HCT116 (cell line): Measurements from ENCODE around the gene DMGDH. TPM values are rescaled to one million over a fixed set of nuclear protein-coding genes. Genes with fewer than 3 reads are reported as not detected.

Experiments
- ATAC-seq: fragments of 200-7000 bp; cut with Tn5 transposase; 2 replicates; pipeline ENCODE4 v1.9.1; 2020; ENCODE audit warnings: mild to moderate bottlenecking, moderate library complexity
- BruUV-seq: library from RNA; stranded (reverse); fragments of 400-500 nt; replicated peaks from 2 replicates; lab custom pipeline; 2021; lab: Mats Ljungman, UMichigan
- CTCF ChIA-PET: fragments of 300-600 bp; sonication (Branson Sonifier 250); formaldehyde crosslinking; loops from one replicate; lab custom pipeline; 2021; ENCODE audit warnings: antibody characterized with exemption; lab: Charles Lee
- POLR2A ChIA-PET: fragments of 300-600, 350-600 bp; sonication (Branson Sonifier 250); formaldehyde crosslinking; loops from one replicate; lab custom pipeline; 2021; ENCODE audit warnings: antibody characterized with exemption; lab: Charles Lee
- RAD21 ChIA-PET, 2 experiments: fragments of 300-600 bp; sonication (Branson Sonifier 250); formaldehyde crosslinking; loops; one replicate each; lab custom pipeline; 2023; ENCODE audit warnings: low total read pairs in 2 of 2; ENCODE audit not compliant: uncharacterized antibody in 2 of 2, unreplicated experiment in 2 of 2, low non-redundant PET in 1 of 2; lab: Charles Lee
- DNase-seq: peaks from one replicate; pipeline ENCODE4 v3.0.0-alpha.2; 2010; ENCODE audit warnings: low read depth, low spot score
- H2AFZ ChIP-seq: fragments of 200-600 bp; shearing (Covaris generic), sonication (generic); 2 replicates; pipeline ENCODE4 v1.6.1; 2017; ENCODE audit warnings: low read depth, mixed run types, mixed read lengths, antibody characterized with exemption, low read length; ENCODE audit not compliant: poor library complexity, severe bottlenecking
- H3K27ac ChIP-seq: 2 replicates; pipeline ENCODE4 v1.5.1; 2012; ENCODE audit warnings: low read depth, low read length
- H3K27me3 ChIP-seq: fragments of 200-600 bp; sonication (generic); 2 replicates; pipeline ENCODE4 v1.6.1; 2016; ENCODE audit warnings: mixed run types, low read length, mixed read lengths; ENCODE audit not compliant: insufficient read depth
- H3K36me3 ChIP-seq, 2 experiments: fragments of 200-500 bp in 1 of 2; fragments of 200-600 bp in 1 of 2; sonication (Bioruptor generic) in 1 of 2; sonication (generic) in 1 of 2; 2 replicates each; pipeline versions ENCODE4 v1.5.1 to v1.6.1; 2014 to 2016; ENCODE audit warnings: low read length in 2 of 2, inconsistent platforms in 1 of 2, mixed read lengths in 1 of 2, mixed run types in 1 of 2; ENCODE audit not compliant: insufficient read depth in 2 of 2, control insufficient read depth in 1 of 2
- H3K4me1 ChIP-seq, 2 experiments: fragments of 200-600 bp in 1 of 2; sonication (generic) in 1 of 2; 2 replicates each; pipeline versions ENCODE4 v1.5.1 to v1.6.1; 2012 to 2017; ENCODE audit warnings: low read length in 2 of 2, inconsistent platforms in 1 of 2, mild to moderate bottlenecking in 1 of 2, mixed read lengths in 1 of 2, mixed run types in 1 of 2, moderate library complexity in 1 of 2; ENCODE audit not compliant: insufficient read depth in 2 of 2, control insufficient read depth in 1 of 2
- H3K4me2 ChIP-seq: fragments of 200-600 bp; sonication (generic); 2 replicates; pipeline ENCODE4 v1.6.1; 2017; ENCODE audit warnings: mixed run types, low read length, mixed read lengths
- H3K4me3 ChIP-seq, 2 experiments: fragments of 200-600 bp in 1 of 2; sonication (generic) in 1 of 2; replicated peaks in 1 of 2; 2 replicates each; pipeline ENCODE4 v1.5.1; 2011 to 2016; ENCODE audit warnings: low read length in 2 of 2, control low read depth in 1 of 2, low read depth in 1 of 2, mild to moderate bottlenecking in 1 of 2, mixed read lengths in 1 of 2, mixed run types in 1 of 2
- H3K79me2 ChIP-seq: fragments of 200-600 bp; sonication (generic); 2 replicates; pipeline ENCODE4 v1.6.1; 2017; ENCODE audit warnings: mild to moderate bottlenecking, mixed run types, low read length, moderate library complexity, mixed read lengths; ENCODE audit not compliant: insufficient read depth
- H3K9ac ChIP-seq: fragments of 200-600 bp; sonication (generic); 2 replicates; pipeline ENCODE4 v1.6.1; 2016; ENCODE audit warnings: low read length, mixed read lengths
- H3K9me2 ChIP-seq: fragments of 200-600 bp; sonication (generic), shearing (Covaris generic); 2 replicates; pipeline ENCODE4 v1.6.1; 2017; ENCODE audit warnings: mixed run types, mild to moderate bottlenecking, moderate library complexity; ENCODE audit not compliant: insufficient read depth
- H3K9me3 ChIP-seq, 2 experiments: fragments of 200-500 bp in 1 of 2; fragments of 200-600 bp in 1 of 2; sonication (Bioruptor generic) in 1 of 2; sonication (generic) in 1 of 2; 2 replicates each; pipeline ENCODE4 v1.6.1; 2014 to 2017; ENCODE audit warnings: low read length in 2 of 2, mixed read lengths in 2 of 2, inconsistent platforms in 1 of 2, low read depth in 1 of 2, mild to moderate bottlenecking in 1 of 2, mixed run types in 1 of 2, moderate library complexity in 1 of 2; ENCODE audit not compliant: control insufficient read depth in 1 of 2, insufficient read depth in 1 of 2
- H4K20me1 ChIP-seq: fragments of 200-600 bp; sonication (generic), shearing (Covaris generic); 2 replicates; pipeline ENCODE4 v1.6.1; 2017; ENCODE audit warnings: mixed run types, mild to moderate bottlenecking, moderate library complexity; ENCODE audit not compliant: insufficient read depth
- ATF3 ChIP-seq: IDR thresholded peaks from 2 replicates; pipeline ENCODE4 v1.6.1; 2012
- CBX3 ChIP-seq: IDR thresholded peaks from 2 replicates; pipeline ENCODE4 v1.6.1; 2012; ENCODE audit warnings: low read depth
- CEBPB ChIP-seq: IDR thresholded peaks from 2 replicates; pipeline ENCODE4 v1.6.1; 2012; ENCODE audit warnings: low read depth
- CTCF ChIP-seq, 3 experiments: fragments of 200-600 bp in 1 of 3; sonication (generic) in 1 of 3; IDR thresholded peaks in 2 of 3; conservative IDR thresholded peaks in 1 of 3; 2 replicates each; pipeline ENCODE4 v1.5.1; 2012 to 2017; ENCODE audit warnings: low read depth in 2 of 3, low read length in 2 of 3, antibody characterized with exemption in 1 of 3, borderline replicate concordance in 1 of 3, control low read depth in 1 of 3, mild to moderate bottlenecking in 1 of 3, mixed read lengths in 1 of 3, mixed run types in 1 of 3, moderate library complexity in 1 of 3; ENCODE audit not compliant: insufficient read depth in 1 of 3
- ELF1 ChIP-seq: IDR thresholded peaks from 2 replicates; pipeline ENCODE4 v1.6.1; 2012; ENCODE audit warnings: low read depth, borderline replicate concordance
- EZH2 ChIP-seq: fragments of 200-600 bp; sonication (generic); IDR thresholded peaks from 2 replicates; pipeline ENCODE4 v1.6.1; 2017; ENCODE audit warnings: antibody characterized with exemption, mixed run types
- EZH2phosphoT487 ChIP-seq: fragments of 200-600 bp; IDR thresholded peaks from 2 replicates; pipeline ENCODE4 v1.6.1; 2018; ENCODE audit warnings: antibody characterized with exemption, borderline replicate concordance
- POLR2A ChIP-seq: IDR thresholded peaks from 2 replicates; pipeline ENCODE4 v1.7.0; 2011; ENCODE audit warnings: borderline replicate concordance; ENCODE audit not compliant: insufficient read depth, insufficient read length; ENCODE audit errors: extremely low read depth
- POLR2AphosphoS5 ChIP-seq: IDR thresholded peaks from 2 replicates; pipeline ENCODE4 v1.6.1; 2011; ENCODE audit warnings: mild to moderate bottlenecking, low read depth, low read length, moderate library complexity
- RAD21 ChIP-seq: IDR thresholded peaks from 2 replicates; pipeline ENCODE4 v1.6.1; 2012; ENCODE audit warnings: low read depth, mild to moderate bottlenecking
- REST ChIP-seq: IDR thresholded peaks from 2 replicates; pipeline ENCODE4 v1.6.1; 2012; ENCODE audit warnings: low read depth
- SIN3A ChIP-seq: IDR thresholded peaks from 2 replicates; pipeline ENCODE4 v1.6.1; 2012; ENCODE audit warnings: low read depth
- SRF ChIP-seq: IDR thresholded peaks from 2 replicates; pipeline ENCODE4 v1.6.1; 2012; ENCODE audit warnings: low read depth
- TCF7L2 ChIP-seq: IDR thresholded peaks from 2 replicates; pipeline ENCODE4 v1.7.0; 2011; ENCODE audit warnings: borderline replicate concordance, inconsistent platforms; ENCODE audit not compliant: insufficient read depth, insufficient read length; ENCODE audit errors: extremely low read depth
- YY1 ChIP-seq: IDR thresholded peaks from 2 replicates; pipeline ENCODE4 v1.6.1; 2011; ENCODE audit warnings: low read length, low read depth, moderate library complexity, mild to moderate bottlenecking; ENCODE audit not compliant: insufficient replicate concordance; ENCODE audit errors: extremely low read depth
- ZNF274 ChIP-seq: fragments of 200-500 bp; sonication (Bioruptor generic); IDR thresholded peaks from 2 replicates; pipeline ENCODE4 v1.6.1; 2014; ENCODE audit warnings: mild to moderate bottlenecking, low read depth, low read length, inconsistent platforms
- intact Hi-C: fragments of 100-400 bp; cut with micrococcal nuclease; formaldehyde crosslinking; loops from 2 replicates; pipeline ENCODE4 v1.10.0; 2022
- total RNA-seq: library from RNA; stranded (reverse); gene quantifications from one replicate; pipeline ENCODE4 v1.2.1, GENCODE V29; 2021; ENCODE audit not compliant: unreplicated experiment

DMGDH gene
- total RNA-seq, 1 experiment from 2014 or later: 2.3 TPM

GRCh38 chr5:78968781-78969180, 100.7 kb downstream of the DMGDH start (continued):
- TF ChIP-seq ELF1 (no peak), CTCF (IDR thresholded peaks at IDR 0.05 in 2 of 3, conservative IDR thresholded peaks at IDR 0.05 in 1 of 3; ENCODE audit: borderline replicate concordance in 1 of 3, insufficient read depth in 1 of 3, low read depth in 2 of 3, low read length in 2 of 3) (no peak)

- no peaks in the 10 kb centered on the region for H3K4me1 ChIP-seq
- H3K9me3 ChIP-seq: no peaks in the 10 kb centered on the region
- peak; percentile 48 for DNase-seq
- no peaks in the 10 kb centered on the region for H3K27me3 ChIP-seq
- no peaks in the 10 kb centered on the region for H3K79me2 ChIP-seq
- ChIA-PET POLR2A (no interaction called here), CTCF (interaction anchor here (0.6 to 4.3 kb wide), 8 partner anchors 17 to 644 kb away, joined by 3 to 58 read pairs (median 4); no protein-coding TSS in a partner anchor), RAD21 (no interaction called here)
- H3K9me2 ChIP-seq: no peaks in the 10 kb centered on the region
- H3K4me2 ChIP-seq: no peak overlapping the region
- no peak overlapping the region for H3K4me3 ChIP-seq
- H3K27ac ChIP-seq: no peak overlapping the region
- H3K9ac ChIP-seq: no peak overlapping the region
- TF ChIP-seq CTCF (IDR thresholded peaks at IDR 0.05 in 2 of 3, conservative IDR thresholded peaks at IDR 0.05 in 1 of 3; ENCODE audit: borderline replicate concordance in 1 of 3, insufficient read depth in 1 of 3, low read depth in 2 of 3, low read length in 2 of 3) (peak; percentile 38 to 56 (median 48); a peak in 5 of 6 replicates), SIN3A (no peak), CEBPB (no peak), POLR2A (no peak), ZNF274 (no peak), TCF7L2 (no peak), POLR2AphosphoS5 (no peak), SRF (no peak), RAD21 (peak; percentile 80), REST (no peak), EZH2 (no peak), EZH2phosphoT487 (no peak), CBX3 (no peak), ATF3 (no peak), YY1 (no peak)
- no peaks in the 10 kb centered on the region for H3K36me3 ChIP-seq
- no TSS peak for BruUV-seq
- H2AFZ ChIP-seq: no peak overlapping the region
- no peaks in the 10 kb centered on the region for H4K20me1 ChIP-seq
- intact Hi-C loops: loop anchor here (1.0 to 5.0 kb wide), 4 partner anchors 65 to 644 kb away; no protein-coding TSS in a partner anchor
- peak; percentile 79 for ATAC-seq
These were observed 104.6 kb downstream of the DMGDH start for GRCh38 chr5:78964889-78965288.
